ENCODE data around the gene EFCAB11. TPM values are rescaled to one million over a fixed set of nuclear protein-coding genes. Genes with fewer than 3 reads are reported as not detected.

The EFCAB11 gene
- total and polyA plus RNA-seq, 2 of the 8 experiments (the other 6 are each of a cell fraction or from before 2014, with no cell fraction given) = 6.8 to 12.8 TPM

DNA sequence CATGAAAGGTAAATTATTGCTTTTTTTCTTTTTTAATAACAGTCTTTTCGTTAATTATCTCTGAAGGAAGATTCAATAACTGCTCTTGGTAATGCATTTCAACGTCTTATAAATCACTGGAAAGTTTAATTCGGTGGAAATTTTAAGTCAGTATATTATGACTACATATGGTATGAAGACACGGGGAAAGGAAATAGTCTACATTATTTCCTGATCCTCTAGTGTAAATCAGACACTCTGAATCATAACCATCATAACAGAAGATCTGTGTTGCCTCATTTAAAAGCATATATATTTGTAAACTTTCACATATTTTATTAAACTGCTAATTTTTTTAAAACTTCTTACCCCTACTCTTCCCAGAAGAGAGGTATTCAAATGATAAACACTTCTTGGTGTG lies 53.7 kb downstream of the EFCAB11 start (continued):
- TF ChIP-seq, protein P1, sequence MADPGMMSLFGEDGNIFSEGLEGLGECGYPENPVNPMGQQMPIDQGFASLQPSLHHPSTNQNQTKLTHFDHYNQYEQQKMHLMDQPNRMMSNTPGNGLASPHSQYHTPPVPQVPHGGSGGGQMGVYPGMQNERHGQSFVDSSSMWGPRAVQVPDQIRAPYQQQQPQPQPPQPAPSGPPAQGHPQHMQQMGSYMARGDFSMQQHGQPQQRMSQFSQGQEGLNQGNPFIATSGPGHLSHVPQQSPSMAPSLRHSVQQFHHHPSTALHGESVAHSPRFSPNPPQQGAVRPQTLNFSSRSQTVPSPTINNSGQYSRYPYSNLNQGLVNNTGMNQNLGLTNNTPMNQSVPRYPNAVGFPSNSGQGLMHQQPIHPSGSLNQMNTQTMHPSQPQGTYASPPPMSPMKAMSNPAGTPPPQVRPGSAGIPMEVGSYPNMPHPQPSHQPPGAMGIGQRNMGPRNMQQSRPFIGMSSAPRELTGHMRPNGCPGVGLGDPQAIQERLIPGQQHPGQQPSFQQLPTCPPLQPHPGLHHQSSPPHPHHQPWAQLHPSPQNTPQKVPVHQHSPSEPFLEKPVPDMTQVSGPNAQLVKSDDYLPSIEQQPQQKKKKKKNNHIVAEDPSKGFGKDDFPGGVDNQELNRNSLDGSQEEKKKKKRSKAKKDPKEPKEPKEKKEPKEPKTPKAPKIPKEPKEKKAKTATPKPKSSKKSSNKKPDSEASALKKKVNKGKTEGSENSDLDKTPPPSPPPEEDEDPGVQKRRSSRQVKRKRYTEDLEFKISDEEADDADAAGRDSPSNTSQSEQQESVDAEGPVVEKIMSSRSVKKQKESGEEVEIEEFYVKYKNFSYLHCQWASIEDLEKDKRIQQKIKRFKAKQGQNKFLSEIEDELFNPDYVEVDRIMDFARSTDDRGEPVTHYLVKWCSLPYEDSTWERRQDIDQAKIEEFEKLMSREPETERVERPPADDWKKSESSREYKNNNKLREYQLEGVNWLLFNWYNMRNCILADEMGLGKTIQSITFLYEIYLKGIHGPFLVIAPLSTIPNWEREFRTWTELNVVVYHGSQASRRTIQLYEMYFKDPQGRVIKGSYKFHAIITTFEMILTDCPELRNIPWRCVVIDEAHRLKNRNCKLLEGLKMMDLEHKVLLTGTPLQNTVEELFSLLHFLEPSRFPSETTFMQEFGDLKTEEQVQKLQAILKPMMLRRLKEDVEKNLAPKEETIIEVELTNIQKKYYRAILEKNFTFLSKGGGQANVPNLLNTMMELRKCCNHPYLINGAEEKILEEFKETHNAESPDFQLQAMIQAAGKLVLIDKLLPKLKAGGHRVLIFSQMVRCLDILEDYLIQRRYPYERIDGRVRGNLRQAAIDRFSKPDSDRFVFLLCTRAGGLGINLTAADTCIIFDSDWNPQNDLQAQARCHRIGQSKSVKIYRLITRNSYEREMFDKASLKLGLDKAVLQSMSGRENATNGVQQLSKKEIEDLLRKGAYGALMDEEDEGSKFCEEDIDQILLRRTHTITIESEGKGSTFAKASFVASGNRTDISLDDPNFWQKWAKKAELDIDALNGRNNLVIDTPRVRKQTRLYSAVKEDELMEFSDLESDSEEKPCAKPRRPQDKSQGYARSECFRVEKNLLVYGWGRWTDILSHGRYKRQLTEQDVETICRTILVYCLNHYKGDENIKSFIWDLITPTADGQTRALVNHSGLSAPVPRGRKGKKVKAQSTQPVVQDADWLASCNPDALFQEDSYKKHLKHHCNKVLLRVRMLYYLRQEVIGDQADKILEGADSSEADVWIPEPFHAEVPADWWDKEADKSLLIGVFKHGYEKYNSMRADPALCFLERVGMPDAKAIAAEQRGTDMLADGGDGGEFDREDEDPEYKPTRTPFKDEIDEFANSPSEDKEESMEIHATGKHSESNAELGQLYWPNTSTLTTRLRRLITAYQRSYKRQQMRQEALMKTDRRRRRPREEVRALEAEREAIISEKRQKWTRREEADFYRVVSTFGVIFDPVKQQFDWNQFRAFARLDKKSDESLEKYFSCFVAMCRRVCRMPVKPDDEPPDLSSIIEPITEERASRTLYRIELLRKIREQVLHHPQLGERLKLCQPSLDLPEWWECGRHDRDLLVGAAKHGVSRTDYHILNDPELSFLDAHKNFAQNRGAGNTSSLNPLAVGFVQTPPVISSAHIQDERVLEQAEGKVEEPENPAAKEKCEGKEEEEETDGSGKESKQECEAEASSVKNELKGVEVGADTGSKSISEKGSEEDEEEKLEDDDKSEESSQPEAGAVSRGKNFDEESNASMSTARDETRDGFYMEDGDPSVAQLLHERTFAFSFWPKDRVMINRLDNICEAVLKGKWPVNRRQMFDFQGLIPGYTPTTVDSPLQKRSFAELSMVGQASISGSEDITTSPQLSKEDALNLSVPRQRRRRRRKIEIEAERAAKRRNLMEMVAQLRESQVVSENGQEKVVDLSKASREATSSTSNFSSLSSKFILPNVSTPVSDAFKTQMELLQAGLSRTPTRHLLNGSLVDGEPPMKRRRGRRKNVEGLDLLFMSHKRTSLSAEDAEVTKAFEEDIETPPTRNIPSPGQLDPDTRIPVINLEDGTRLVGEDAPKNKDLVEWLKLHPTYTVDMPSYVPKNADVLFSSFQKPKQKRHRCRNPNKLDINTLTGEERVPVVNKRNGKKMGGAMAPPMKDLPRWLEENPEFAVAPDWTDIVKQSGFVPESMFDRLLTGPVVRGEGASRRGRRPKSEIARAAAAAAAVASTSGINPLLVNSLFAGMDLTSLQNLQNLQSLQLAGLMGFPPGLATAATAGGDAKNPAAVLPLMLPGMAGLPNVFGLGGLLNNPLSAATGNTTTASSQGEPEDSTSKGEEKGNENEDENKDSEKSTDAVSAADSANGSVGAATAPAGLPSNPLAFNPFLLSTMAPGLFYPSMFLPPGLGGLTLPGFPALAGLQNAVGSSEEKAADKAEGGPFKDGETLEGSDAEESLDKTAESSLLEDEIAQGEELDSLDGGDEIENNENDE (IDR thresholded peaks at IDR 0.05; ENCODE audit: insufficient replicate concordance, low read length) = no peak
- TF ChIP-seq, protein P2, sequence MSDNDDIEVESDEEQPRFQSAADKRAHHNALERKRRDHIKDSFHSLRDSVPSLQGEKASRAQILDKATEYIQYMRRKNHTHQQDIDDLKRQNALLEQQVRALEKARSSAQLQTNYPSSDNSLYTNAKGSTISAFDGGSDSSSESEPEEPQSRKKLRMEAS (IDR thresholded peaks at IDR 0.05) = no peak
- no peak for TF ChIP-seq FOSL1 (IDR thresholded peaks at IDR 0.05; ENCODE audit: insufficient read depth, low read depth, low read length)
